ENCODE measurements around the gene FMN2.

Gene FMN2

DNA sequence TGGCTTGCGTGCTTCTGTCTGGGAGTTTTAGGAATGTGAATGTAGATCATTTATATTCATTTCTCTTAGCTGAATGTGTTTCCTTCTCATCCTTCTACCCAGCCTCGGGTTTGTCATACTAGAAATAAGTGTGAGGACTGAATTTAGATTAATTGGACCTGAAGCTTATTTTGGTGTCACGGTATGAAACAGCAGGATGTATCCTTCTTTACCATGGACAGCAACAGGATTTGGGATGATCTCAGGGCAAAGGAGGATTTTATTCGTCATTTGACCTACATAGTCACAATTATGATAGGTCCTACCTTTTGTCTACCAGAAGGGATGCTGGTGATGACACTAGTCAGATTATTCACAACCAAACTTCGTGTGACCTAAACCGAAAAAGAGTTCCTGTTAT, 127.4 kb downstream of the FMN2 start:
- DNase-seq (ENCODE audit: low read depth in 1 of 2, low spot score in 1 of 2) = no peak
- Histone ChIP-seq H3K27me3 (ENCODE audit: insufficient read depth, poor library complexity, severe bottlenecking) (no peaks in the 10 kb centered on the region), H3K27ac (replicated peaks) (no peak overlapping the region), H3K4me3 (replicated peaks; ENCODE audit: insufficient read depth, low read length) (no peak overlapping the region)
- TF ChIP-seq REST (IDR thresholded peaks at IDR 0.05; ENCODE audit: insufficient replicate concordance, low read depth) (peak; percentile 60), SPI1 (IDR thresholded peaks at IDR 0.05; ENCODE audit: borderline replicate concordance, low read depth) (no peak)

DNA sequence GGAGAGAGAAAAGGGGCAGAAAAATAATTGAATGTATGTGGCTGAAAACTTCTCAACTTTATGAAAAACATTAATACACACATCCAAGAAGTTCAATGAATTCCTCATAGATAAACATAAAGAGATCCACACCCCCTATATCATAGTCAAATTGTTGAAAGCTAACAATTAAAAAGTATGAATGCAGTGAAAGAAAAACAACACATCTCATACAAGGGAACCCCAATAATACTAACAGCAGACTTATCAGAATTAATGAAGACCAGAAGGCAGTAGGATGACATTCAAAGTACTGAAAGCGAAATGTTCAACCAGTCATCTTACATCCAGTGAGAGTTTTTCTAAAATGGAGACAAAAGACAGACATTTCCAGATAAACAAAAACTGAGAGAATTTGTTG, 134.4 kb downstream of the FMN2 start:
- H3K27ac ChIP-seq (replicated peaks) = no peak overlapping the region

DNA sequence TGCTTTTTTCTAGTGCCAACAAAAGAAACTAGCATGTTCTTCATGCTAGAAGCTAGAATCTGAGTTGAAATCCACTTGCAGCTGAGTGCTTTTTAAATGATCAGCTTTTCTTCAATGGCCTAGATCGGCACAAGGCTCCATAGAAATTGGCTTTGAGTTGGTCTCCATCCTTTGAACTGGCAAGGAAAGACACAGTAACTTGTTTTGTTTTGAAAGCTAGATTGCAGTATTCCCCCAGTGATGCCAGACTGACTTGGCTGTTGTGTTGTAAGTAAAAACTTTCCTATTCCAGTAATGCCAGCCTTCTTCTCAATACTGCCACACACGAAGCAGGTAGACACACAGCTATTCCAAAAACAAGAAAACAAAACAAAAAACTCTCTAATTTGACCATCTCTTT, 139.1 kb downstream of the FMN2 start:
- H3K27me3 ChIP-seq (ENCODE audit: insufficient read depth, poor library complexity, severe bottlenecking) = no peaks in the 10 kb centered on the region
- TF ChIP-seq CTCF (IDR thresholded peaks at IDR 0.05; ENCODE audit: insufficient read depth, low read length) (no peak), REST (IDR thresholded peaks at IDR 0.05; ENCODE audit: insufficient replicate concordance, low read depth) (no peak), SPI1 (IDR thresholded peaks at IDR 0.05; ENCODE audit: borderline replicate concordance, low read depth) (no peak), GABPA (IDR thresholded peaks at IDR 0.05; ENCODE audit: low read depth) (no peak), POLR2AphosphoS5 (IDR thresholded peaks at IDR 0.05; ENCODE audit: low read depth) (no peak)
- DNase-seq (ENCODE audit: low read depth in 1 of 2, low spot score in 1 of 2) = no peak

More for the DNA sequence above, 134.4 kb downstream of the FMN2 start:
- no peak for TF ChIP-seq POLR2AphosphoS5 (IDR thresholded peaks at IDR 0.05; ENCODE audit: low read depth)
- no peak for TF ChIP-seq REST (IDR thresholded peaks at IDR 0.05; ENCODE audit: insufficient replicate concordance, low read depth)
- no peak for TF ChIP-seq SPI1 (IDR thresholded peaks at IDR 0.05; ENCODE audit: borderline replicate concordance, low read depth)
- no peak for TF ChIP-seq GABPA (IDR thresholded peaks at IDR 0.05; ENCODE audit: low read depth)
- no peak for TF ChIP-seq CTCF (IDR thresholded peaks at IDR 0.05; ENCODE audit: insufficient read depth, low read length)
- Histone ChIP-seq H3K4me3 (replicated peaks; ENCODE audit: insufficient read depth, low read length) (no peak overlapping the region), H3K27me3 (ENCODE audit: insufficient read depth, poor library complexity, severe bottlenecking) (no peaks in the 10 kb centered on the region)
- DNase-seq (ENCODE audit: low read depth in 1 of 2, low spot score in 1 of 2) = no peak

GRCh38 chr1:240232530-240232929, 140.8 kb downstream of the FMN2 start:
- no peak for TF ChIP-seq GABPA (IDR thresholded peaks at IDR 0.05; ENCODE audit: low read depth)
- no peak for TF ChIP-seq SPI1 (IDR thresholded peaks at IDR 0.05; ENCODE audit: borderline replicate concordance, low read depth)
- no peak for TF ChIP-seq REST (IDR thresholded peaks at IDR 0.05; ENCODE audit: insufficient replicate concordance, low read depth)
- no peak for TF ChIP-seq POLR2AphosphoS5 (IDR thresholded peaks at IDR 0.05; ENCODE audit: low read depth)
- no peak for TF ChIP-seq CTCF (IDR thresholded peaks at IDR 0.05; ENCODE audit: insufficient read depth, low read length)
- H3K4me3 ChIP-seq (replicated peaks; ENCODE audit: insufficient read depth, low read length) = no peak overlapping the region
- no peak overlapping the region for H3K27ac ChIP-seq (replicated peaks)
- no peaks in the 10 kb centered on the region for H3K27me3 ChIP-seq (ENCODE audit: insufficient read depth, poor library complexity, severe bottlenecking)
- no peak for DNase-seq (ENCODE audit: low read depth in 1 of 2, low spot score in 1 of 2)

More for the DNA sequence above, 139.1 kb downstream of the FMN2 start:
- Histone ChIP-seq H3K27ac (replicated peaks) (no peak overlapping the region), H3K4me3 (replicated peaks; ENCODE audit: insufficient read depth, low read length) (no peak overlapping the region)
